H1 (cell line): ENCODE measurements around the gene KRIT1. TPM values are rescaled to one million over a fixed set of nuclear protein-coding genes. Genes with fewer than 3 reads are reported as not detected.

ENCODE experiments used
- CTCF ChIA-PET: fragments of 300-600 bp; sonication (Branson Sonifier 250); formaldehyde crosslinking; loops from one replicate; lab custom pipeline; 2021; ENCODE audit not compliant: partially characterized antibody; lab: Charles Lee
- POLR2A ChIA-PET: fragments of 300-600 bp; sonication (Branson Sonifier 250); formaldehyde crosslinking; loops from one replicate; lab custom pipeline; 2021; ENCODE audit warnings: inconsistent platforms; ENCODE audit not compliant: partially characterized antibody; lab: Charles Lee
- DNase-seq, 2 experiments: peaks; one replicate each; pipeline versions ENCODE4 v3.0.0 to v3.0.0-alpha.2; 2010 to 2022; ENCODE audit warnings: low spot score in 2 of 2, low read depth in 1 of 2, mixed read lengths in 1 of 2
- FAIRE-seq: peaks from 2 replicates; lab custom pipeline; 2011; peaks lifted over from hg19 to GRCh38; lab: Jason Lieb, UNC
- H2AFZ ChIP-seq: 2 replicates; pipeline ENCODE4 v1.8.1; 2012; ENCODE audit warnings: low read length, inconsistent platforms
- H2AK5ac ChIP-seq: 2 replicates; pipeline ENCODE4 v1.6.1; 2013; ENCODE audit warnings: low read depth, low read length
- H2BK120ac ChIP-seq: replicated peaks from 2 replicates; pipeline ENCODE3; 2013; ENCODE audit warnings: low read depth, low read length, inconsistent platforms
- H2BK12ac ChIP-seq: 2 replicates; pipeline ENCODE4 v1.6.1; 2013; ENCODE audit warnings: low read depth, low read length
- H2BK15ac ChIP-seq: 2 replicates; pipeline ENCODE4 v1.6.1; 2013; ENCODE audit warnings: low read length
- H2BK20ac ChIP-seq: 2 replicates; pipeline ENCODE4 v1.6.1; 2013; ENCODE audit warnings: low read length
- H2BK5ac ChIP-seq: 2 replicates; pipeline ENCODE4 v1.6.1; 2013; ENCODE audit warnings: low read depth, low read length
- H3K14ac ChIP-seq: 2 replicates; pipeline ENCODE4 v1.6.1; 2013; ENCODE audit warnings: inconsistent platforms; ENCODE audit not compliant: insufficient read length
- H3K18ac ChIP-seq: 2 replicates; pipeline ENCODE4 v1.6.1; 2013; ENCODE audit warnings: low read length; ENCODE audit errors: extremely low read depth
- H3K23ac ChIP-seq: 2 replicates; pipeline ENCODE4 v1.6.1; 2013; ENCODE audit warnings: inconsistent platforms; ENCODE audit not compliant: insufficient read length
- H3K23me2 ChIP-seq: 2 replicates; pipeline ENCODE4 v1.6.1; 2013; ENCODE audit warnings: low read depth, low read length
- H3K27ac ChIP-seq: 2 replicates; pipeline ENCODE4 v1.6.1; 2011; ENCODE audit warnings: low read depth, low read length, inconsistent platforms
- H3K27me3 ChIP-seq, 4 experiments: replicated peaks in 1 of 4; 1 replicate in 1 of 4; 2 replicates in 3 of 4; pipeline versions ENCODE4 v1.6.1 to v1.8.1; 2011 to 2013; ENCODE audit warnings: low read length in 3 of 4, mild to moderate bottlenecking in 3 of 4, inconsistent platforms in 2 of 4, mixed read lengths in 2 of 4, moderate library complexity in 1 of 4; ENCODE audit not compliant: control insufficient read depth in 3 of 4, insufficient read depth in 3 of 4; ENCODE audit errors: extremely low read depth in 1 of 4
- H3K36me3 ChIP-seq, 4 experiments: 2 replicates each; pipeline versions ENCODE4 v1.6.1 to v1.8.1; 2011 to 2013; ENCODE audit warnings: mild to moderate bottlenecking in 4 of 4, low read length in 3 of 4, moderate library complexity in 2 of 4, control low read depth in 1 of 4, inconsistent platforms in 1 of 4; ENCODE audit not compliant: insufficient read depth in 4 of 4, control insufficient read depth in 2 of 4
- H3K4ac ChIP-seq: replicated peaks from 2 replicates; pipeline ENCODE3; 2013; ENCODE audit warnings: low read length, low read depth, mixed read lengths, inconsistent platforms; ENCODE audit not compliant: insufficient read length
- H3K4me1 ChIP-seq, 4 experiments: replicated peaks in 1 of 4; 1 replicate in 1 of 4; 2 replicates in 3 of 4; pipeline versions ENCODE4 v1.6.1 to v1.8.1; 2011 to 2013; ENCODE audit warnings: low read length in 3 of 4, inconsistent platforms in 2 of 4, mixed read lengths in 1 of 4; ENCODE audit not compliant: insufficient read depth in 4 of 4, control insufficient read depth in 3 of 4
- H3K4me2 ChIP-seq, 2 experiments: 2 replicates each; pipeline versions ENCODE4 v1.6.1 to v1.8.1; 2011 to 2013; ENCODE audit warnings: low read depth in 2 of 2, low read length in 2 of 2, control low read depth in 1 of 2, inconsistent platforms in 1 of 2, mild to moderate bottlenecking in 1 of 2; ENCODE audit not compliant: insufficient read depth in 1 of 2
- H3K4me3 ChIP-seq, 4 experiments: fragments of 200-600, 300-600 bp in 1 of 4; sonication (generic), shearing (Covaris generic), sonication (Bioruptor Twin) in 1 of 4; 2 replicates each; pipeline versions ENCODE4 v1.5.1 to v1.8.1; 2011 to 2016; ENCODE audit warnings: low read length in 4 of 4, low read depth in 3 of 4, control low read depth in 2 of 4, inconsistent platforms in 2 of 4, mild to moderate bottlenecking in 2 of 4, mixed read lengths in 1 of 4, moderate library complexity in 1 of 4; ENCODE audit not compliant: insufficient read depth in 2 of 4; ENCODE audit errors: extremely low read depth in 1 of 4
- H3K56ac ChIP-seq: replicated peaks from 2 replicates; pipeline ENCODE3; 2013; ENCODE audit warnings: low read depth, mild to moderate bottlenecking, mixed read lengths, low read length, inconsistent platforms; ENCODE audit not compliant: insufficient read length
- H3K79me1 ChIP-seq: 2 replicates; pipeline ENCODE4 v1.6.1; 2013; ENCODE audit warnings: low read depth, low read length, control low read depth
- H3K79me2 ChIP-seq, 2 experiments: 2 replicates each; pipeline versions ENCODE4 v1.6.1 to v1.8.1; 2012 to 2013; ENCODE audit warnings: low read length in 2 of 2, mild to moderate bottlenecking in 2 of 2, inconsistent platforms in 1 of 2; ENCODE audit not compliant: insufficient read depth in 2 of 2, control insufficient read depth in 1 of 2
- H3K9ac ChIP-seq, 4 experiments: replicated peaks in 1 of 4; 1 replicate in 1 of 4; 2 replicates in 3 of 4; pipeline versions ENCODE4 v1.6.1 to v1.8.1; 2011 to 2013; ENCODE audit warnings: low read depth in 3 of 4, low read length in 3 of 4, control low read depth in 2 of 4, mild to moderate bottlenecking in 2 of 4, moderate library complexity in 2 of 4, inconsistent platforms in 1 of 4; ENCODE audit errors: extremely low read depth in 1 of 4
- H3K9me3 ChIP-seq, 2 experiments: 2 replicates each; pipeline versions ENCODE4 v1.6.1 to v1.8.1; 2012 to 2013; ENCODE audit warnings: mild to moderate bottlenecking in 2 of 2, moderate library complexity in 2 of 2, control low read depth in 1 of 2, inconsistent platforms in 1 of 2, low read depth in 1 of 2, low read length in 1 of 2, mixed read lengths in 1 of 2; ENCODE audit not compliant: insufficient read depth in 2 of 2
- H4K20me1 ChIP-seq, 2 experiments: replicated peaks in 1 of 2; 2 replicates each; pipeline versions ENCODE3 to v1.8.1; 2011 to 2013; ENCODE audit warnings: inconsistent platforms in 2 of 2, low read length in 2 of 2, mild to moderate bottlenecking in 1 of 2; ENCODE audit not compliant: insufficient read depth in 2 of 2, control insufficient read depth in 1 of 2
- H4K5ac ChIP-seq: 2 replicates; pipeline ENCODE4 v1.6.1; 2013; ENCODE audit warnings: low read length, low read depth, mixed read lengths, inconsistent platforms; ENCODE audit not compliant: insufficient read length
- H4K8ac ChIP-seq: 2 replicates; pipeline ENCODE4 v1.8.0; 2013; ENCODE audit warnings: mild to moderate bottlenecking, moderate library complexity, low read length, inconsistent platforms; ENCODE audit not compliant: insufficient read depth; ENCODE audit errors: extremely low read depth
- H4K91ac ChIP-seq: replicated peaks from 2 replicates; pipeline ENCODE3; 2013; ENCODE audit warnings: low read length, mixed read lengths, inconsistent platforms; ENCODE audit not compliant: insufficient read length
- CTBP2 ChIP-seq: IDR thresholded peaks from 2 replicates; pipeline ENCODE4 v1.7.0; 2011; ENCODE audit warnings: borderline replicate concordance, mild to moderate bottlenecking, moderate library complexity, mixed read lengths, low read length; ENCODE audit not compliant: insufficient read depth, insufficient read length
- SIX5 ChIP-seq: IDR thresholded peaks from 2 replicates; pipeline ENCODE4 v1.6.1; 2011; ENCODE audit warnings: mild to moderate bottlenecking, low read depth, low read length
- SRF ChIP-seq: IDR thresholded peaks from 2 replicates; pipeline ENCODE4 v1.6.1; 2011; ENCODE audit warnings: mild to moderate bottlenecking, low read depth, low read length, moderate library complexity
- WGBS, 2 experiments: shearing (Covaris generic) in 1 of 2; methylation state at CpG; one replicate each; pipeline versions ENCODE4 v1.1.6 to v1.1.7; 2013 to 2015; ENCODE audit warnings: low lambda C conversion rate in 2 of 2, mixed read lengths in 2 of 2, inconsistent platforms in 1 of 2, low coverage in 1 of 2, missing lambda C conversion rate in 1 of 2; ENCODE audit not compliant: insufficient replicate concordance in 2 of 2, insufficient coverage in 1 of 2, insufficient read length in 1 of 2; ENCODE audit errors: extremely low coverage in 1 of 2, missing lambda C conversion rate in 1 of 2; 5-methylcytosine and 5-hydroxymethylcytosine counted together
- polyA plus RNA-seq, 7 experiments: library from polyadenylated mRNA; depleted of rRNA in 3 of 7; stranded (reverse) in 5 of 7; unstranded in 2 of 7; fragments of >200 nt in 5 of 7; fragments of 200-250 nt in 2 of 7; gene quantifications; 1 replicate in 5 of 7; 2 replicates in 1 of 7; 4 replicates in 1 of 7; pipeline versions ENCODE4 v1.2.1 to v1.2.3, GENCODE V29; 2011 to 2013; ENCODE audit warnings: missing spikeins in 2 of 7, mixed read lengths in 2 of 7
- total RNA-seq: library from RNA; stranded (reverse); fragmentation: NEBNext Ultra II Directional; extraction: Animal tissue kit (Norgen Biotek cat#: 25700); gene quantifications from 2 replicates; pipeline ENCODE4 v1.2.1, GENCODE V29; 2021

Gene KRIT1
- total and polyA plus RNA-seq, 2 of the 8 experiments (the other 6 are each of a cell fraction or from before 2014, with no cell fraction given): 14.3 to 28.8 TPM

DNA sequence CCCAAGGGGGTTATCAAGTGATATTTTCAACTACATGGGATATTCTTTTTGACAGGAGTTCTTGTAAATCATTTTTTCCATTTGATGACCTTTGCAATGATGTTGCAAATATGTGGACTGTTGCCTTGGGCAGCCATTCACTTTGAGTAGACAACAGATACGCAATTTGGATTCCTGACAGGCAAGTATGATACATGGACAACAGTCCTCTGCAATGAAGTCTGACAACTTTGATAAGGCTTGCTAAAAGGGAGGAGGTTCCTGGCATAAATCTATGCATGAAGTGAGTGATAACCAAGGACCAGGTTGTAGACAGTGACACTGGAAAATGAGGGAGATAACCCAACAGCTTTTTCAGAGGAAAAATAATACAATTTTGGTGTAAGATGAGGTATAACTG, 84.4 kb downstream of the KRIT1 start:
- Histone ChIP-seq H4K91ac (no peak overlapping the region), H3K4me2 (no peak overlapping the region), H2AFZ (no peak overlapping the region), H3K4me3 (no peak overlapping the region), H3K27me3 (no peaks in the 10 kb centered on the region), H3K9me3 (no peaks in the 10 kb centered on the region), H2AK5ac (no peak overlapping the region), H3K4me1 (no peaks in the 10 kb centered on the region), H3K56ac (no peak overlapping the region), H3K27ac (no peak overlapping the region), H2BK120ac (no peak overlapping the region), H2BK20ac (no peak overlapping the region), H3K9ac (no peak overlapping the region), H2BK15ac (no peak overlapping the region), H3K4ac (no peak overlapping the region), H4K20me1 (no peaks in the 10 kb centered on the region), H3K79me1 (no peaks in the 10 kb centered on the region), H2BK5ac (no peak overlapping the region), H3K23me2 (no peaks in the 10 kb centered on the region), H3K36me3 (no peaks in the 10 kb centered on the region), H4K8ac (no peak overlapping the region), H3K14ac (no peak overlapping the region), H4K5ac (no peak overlapping the region), H3K23ac (no peak overlapping the region), H2BK12ac (no peak overlapping the region), H3K18ac (no peak overlapping the region), H3K79me2 (no peaks in the 10 kb centered on the region)
- no peak for DNase-seq
- CTCF ChIA-PET: interaction anchor here (0.9 to 1.6 kb wide), 3 partner anchors 13 to 28 kb away, joined by 3 read pairs; partner anchors contain the start of gene LRRD1
- POLR2A ChIA-PET: no interaction called here
- no peak for FAIRE-seq
- TF ChIP-seq SRF (no peak), SIX5 (no peak), CTBP2 (no peak)
- WGBS, 2 experiments: 89% methylated on average over 1 of the region's 1 CpG; no CpG with 5 or more reads in 1 of the 2 experiments
